Natural killer cell (primary cell): Measurements from ENCODE around the gene STARD3NL. TPM values are rescaled to one million over a fixed set of nuclear protein-coding genes. Genes with fewer than 3 reads are reported as not detected.

ENCODE experiments used
- ATAC-seq, 3 donors: fragments of 150-1000 bp in 2 of 3; fragments of 200-7000 bp in 1 of 3; cut with Tn5 transposase; 1 replicate in 1 of 3; 2 replicates in 2 of 3; pipeline ENCODE4 v1.10.0; 2021; ENCODE audit warnings: mild to moderate bottlenecking in 2 of 3, moderate library complexity in 2 of 3
- DNase-seq, 2 donors: peaks; one replicate each; pipeline versions ENCODE4 v3.0.0 to v3.0.0-alpha.2; 2013 to 2021; ENCODE audit warnings: mixed read lengths in 1 of 2
- H3K27ac ChIP-seq: one replicate; pipeline ENCODE4 v1.5.1; 2013; ENCODE audit warnings: mild to moderate bottlenecking, low read length
- H3K27me3 ChIP-seq: one replicate; pipeline ENCODE4 v1.6.1; 2013; ENCODE audit warnings: low read length; ENCODE audit not compliant: control insufficient read depth, insufficient read depth
- H3K36me3 ChIP-seq: one replicate; pipeline ENCODE4 v1.6.1; 2013; ENCODE audit warnings: low read length; ENCODE audit not compliant: control insufficient read depth, insufficient read depth
- H3K4me1 ChIP-seq: one replicate; pipeline ENCODE4 v1.6.1; 2013; ENCODE audit warnings: low read length; ENCODE audit not compliant: control insufficient read depth, insufficient read depth
- H3K4me3 ChIP-seq: one replicate; pipeline ENCODE4 v1.5.1; 2013; ENCODE audit warnings: low read length
- H3K9me3 ChIP-seq: one replicate; pipeline ENCODE4 v1.6.1; 2013; ENCODE audit warnings: low read length; ENCODE audit not compliant: control insufficient read depth, insufficient read depth
- H3K27ac Mint-ChIP-seq, 2 donors: one replicate each; pipeline ENCODE4 v1.8.0; 2022; ENCODE audit warnings: mild to moderate bottlenecking in 2 of 2, mixed read lengths in 2 of 2, moderate library complexity in 1 of 2
- H3K27me3 Mint-ChIP-seq, 2 donors: one replicate each; pipeline ENCODE4 v1.8.0; 2022; ENCODE audit warnings: low read depth in 2 of 2, mixed read lengths in 2 of 2
- H3K36me3 Mint-ChIP-seq: one replicate; pipeline ENCODE4 v1.8.0; 2022; ENCODE audit warnings: mixed read lengths
- H3K4me1 Mint-ChIP-seq, 2 donors: one replicate each; pipeline ENCODE4 v1.8.0; 2022; ENCODE audit warnings: mixed read lengths in 2 of 2
- H3K4me3 Mint-ChIP-seq: one replicate; pipeline ENCODE4 v1.8.0; 2022; ENCODE audit warnings: mild to moderate bottlenecking, moderate library complexity, mixed read lengths
- H3K9me3 Mint-ChIP-seq, 2 donors: one replicate each; pipeline ENCODE4 v1.8.0; 2022; ENCODE audit warnings: mixed read lengths in 2 of 2
- WGBS: methylation state at CpG from one replicate; pipeline ENCODE4 v1.1.7; 2013; ENCODE audit warnings: missing lambda C conversion rate; ENCODE audit not compliant: insufficient coverage; 5-methylcytosine and 5-hydroxymethylcytosine counted together
- intact Hi-C: fragments of 100-400 bp; cut with micrococcal nuclease; formaldehyde crosslinking; loops from one replicate; pipeline ENCODE4 v1.14.2; 2022
- total RNA-seq, 4 donors: library from RNA; stranded (reverse); fragments of 120-200 nt in 1 of 4; gene quantifications; one replicate each; pipeline versions ENCODE4 v1.2.3 to v1.2.4, GENCODE V29; 2013 to 2022
- TF ChIP-seq, protein P1 (sequence below): fragments of 200-600 bp; IDR thresholded peaks from one replicate; pipeline ENCODE4 v1.8.0; 2022; ENCODE audit warnings: antibody characterized with exemption

Gene STARD3NL
- total RNA-seq, 3 donors from 2014 or later (not counting 1 experiment from before 2014, with no cell fraction given), result 30.6 to 38.6 (median 38.3) TPM

DNA sequence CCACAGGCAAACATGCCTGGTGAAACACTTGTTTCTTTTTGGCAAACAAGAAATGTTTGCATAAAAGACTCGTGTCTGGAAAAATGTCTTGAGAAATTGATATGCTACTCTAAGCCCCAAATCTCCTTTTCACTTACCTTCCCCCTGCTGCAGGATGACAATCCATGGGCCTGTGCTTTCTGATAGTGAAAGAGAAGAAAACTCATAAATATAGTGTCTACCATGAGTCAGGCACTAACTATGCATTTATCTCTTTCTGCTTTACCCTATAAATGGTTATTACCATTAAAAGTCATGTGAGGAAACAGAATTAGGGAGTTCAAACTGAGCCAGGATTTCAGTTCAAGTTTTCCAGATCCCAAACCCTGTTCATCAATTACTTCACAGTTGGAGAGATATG lies 102.0 kb downstream of the STARD3NL start:
- DNase-seq (no peak), ATAC-seq (no peak)
- H3K36me3 Mint-ChIP-seq, result peaks cover 7% of the 10 kb centered on the region
- Histone ChIP-seq H3K27me3 (no peaks in the 10 kb centered on the region), H3K9me3 (no peaks in the 10 kb centered on the region), H3K4me3 (no peak overlapping the region), H3K36me3 (no peaks in the 10 kb centered on the region), H3K27ac (peak overlapping the region; percentile 100), H3K4me1 (peaks cover 52% of the 10 kb centered on the region)
- H3K4me1 Mint-ChIP-seq, result peaks cover 85 to 98% of the 10 kb centered on the region in 2 donors
- H3K27ac Mint-ChIP-seq, result peak overlapping the region; percentile 96 to 100
- no CpG with 5 or more reads among the region's 1 CpG for WGBS
- no peaks in the 10 kb centered on the region for H3K27me3 Mint-ChIP-seq
- peak overlapping the region; percentile 79 for H3K4me3 Mint-ChIP-seq
- intact Hi-C loops, result loop anchor here (2.0 to 5.0 kb wide), 3 partner anchors 21 to 52 kb away; no protein-coding TSS in a partner anchor
- H3K9me3 Mint-ChIP-seq, result no peaks in the 10 kb centered on the region
- TF ChIP-seq, protein P1, sequence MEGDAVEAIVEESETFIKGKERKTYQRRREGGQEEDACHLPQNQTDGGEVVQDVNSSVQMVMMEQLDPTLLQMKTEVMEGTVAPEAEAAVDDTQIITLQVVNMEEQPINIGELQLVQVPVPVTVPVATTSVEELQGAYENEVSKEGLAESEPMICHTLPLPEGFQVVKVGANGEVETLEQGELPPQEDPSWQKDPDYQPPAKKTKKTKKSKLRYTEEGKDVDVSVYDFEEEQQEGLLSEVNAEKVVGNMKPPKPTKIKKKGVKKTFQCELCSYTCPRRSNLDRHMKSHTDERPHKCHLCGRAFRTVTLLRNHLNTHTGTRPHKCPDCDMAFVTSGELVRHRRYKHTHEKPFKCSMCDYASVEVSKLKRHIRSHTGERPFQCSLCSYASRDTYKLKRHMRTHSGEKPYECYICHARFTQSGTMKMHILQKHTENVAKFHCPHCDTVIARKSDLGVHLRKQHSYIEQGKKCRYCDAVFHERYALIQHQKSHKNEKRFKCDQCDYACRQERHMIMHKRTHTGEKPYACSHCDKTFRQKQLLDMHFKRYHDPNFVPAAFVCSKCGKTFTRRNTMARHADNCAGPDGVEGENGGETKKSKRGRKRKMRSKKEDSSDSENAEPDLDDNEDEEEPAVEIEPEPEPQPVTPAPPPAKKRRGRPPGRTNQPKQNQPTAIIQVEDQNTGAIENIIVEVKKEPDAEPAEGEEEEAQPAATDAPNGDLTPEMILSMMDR, result no peak
